ENCODE measurements around the gene OGFOD2. TPM values are rescaled to one million over a fixed set of nuclear protein-coding genes. Genes with fewer than 3 reads are reported as not detected.

Gene OGFOD2
- polyA plus RNA-seq, 1 donor (not counting 4 experiments of a cell fraction or from before 2014, with no cell fraction given) = 6.9 TPM

DNA sequence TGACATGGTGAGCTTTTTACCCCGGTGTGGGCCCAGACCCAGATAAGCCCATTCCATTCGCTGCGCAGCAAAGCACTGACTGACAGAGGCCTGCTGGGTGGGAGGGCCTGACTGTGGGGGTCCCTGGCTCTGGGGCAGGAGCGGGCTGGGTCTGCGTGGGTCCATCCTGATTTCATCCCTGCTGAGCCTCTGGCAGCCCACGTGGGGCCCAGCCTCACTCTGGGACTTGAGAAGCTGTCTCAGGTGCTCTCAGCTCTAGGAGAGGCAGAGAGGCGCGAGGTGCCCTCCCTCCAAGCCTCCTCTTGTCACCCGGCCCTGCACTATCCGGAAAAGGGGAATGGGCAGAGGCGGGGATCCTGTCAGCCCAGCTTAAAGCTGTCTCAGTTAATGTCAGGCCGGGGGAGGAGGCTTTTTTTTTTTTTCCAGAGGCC, 9.7 kb upstream of the OGFOD2 start:
- peaks cover 25% of the 10 kb centered on the region for H3K4me1 ChIP-seq (ENCODE audit: control insufficient read depth, extremely low read depth, insufficient read depth, low read length)
- peak overlapping the region; percentile 83 for H3K4me2 ChIP-seq (ENCODE audit: control insufficient read depth, extremely low read depth, insufficient read depth, low read depth, low read length)
- H4K20me1 ChIP-seq (ENCODE audit: control insufficient read depth, extremely low read depth, insufficient read depth, low read length) = no peaks in the 10 kb centered on the region
- no peak for TF ChIP-seq EZH2 (IDR thresholded peaks at IDR 0.05; ENCODE audit: low read length)
- TF ChIP-seq CTCF (optimal IDR thresholded peaks at IDR 0.05 in 1 of 3, IDR thresholded peaks at IDR 0.05 in 1 of 3, conservative IDR thresholded peaks at IDR 0.05 in 1 of 3; ENCODE audit: extremely low read depth in 1 of 3, insufficient read depth in 2 of 3, low read length in 3 of 3) = no peak
- peaks cover 0 to 2% of the 10 kb centered on the region in 2 experiments for H3K36me3 ChIP-seq (ENCODE audit: control insufficient read depth in 2 of 2, extremely low read depth in 1 of 2, insufficient read depth in 2 of 2, low read length in 2 of 2)
- FAIRE-seq (no peak), DNase-seq (ENCODE audit: low read depth, low spot score) (no peak)
- H3K9me1 ChIP-seq (ENCODE audit: control insufficient read depth, extremely low read depth, insufficient read depth, low read length) = no peaks in the 10 kb centered on the region
- peak overlapping the region; percentile 74 to 82 (median 77) for H3K4me3 ChIP-seq (ENCODE audit: control insufficient read depth in 2 of 3, extremely low read depth in 1 of 3, insufficient read depth in 2 of 3, low read depth in 1 of 3, low read length in 3 of 3)
- no peak overlapping the region for H3K27ac ChIP-seq (ENCODE audit: control insufficient read depth, insufficient read depth, low read length)
- H3K27me3 ChIP-seq (ENCODE audit: control insufficient read depth, extremely low read depth, insufficient read depth, low read length) = no peaks in the 10 kb centered on the region
- H2AFZ ChIP-seq (ENCODE audit: control insufficient read depth, low read length) = no peak overlapping the region
- H3K9me3 ChIP-seq (ENCODE audit: control insufficient read depth, low read depth, low read length) = no peaks in the 10 kb centered on the region
- peak overlapping the region; percentile 60 for H3K9ac ChIP-seq (ENCODE audit: control insufficient read depth, extremely low read depth, insufficient read depth, low read length)
- dilution Hi-C loops (cut with MboI; ENCODE audit: extremely low pct_ligation_motif_present, low sequenced_read_pairs) = no loop called here
- peaks cover 9% of the 10 kb centered on the region for H3K79me2 ChIP-seq (ENCODE audit: control insufficient read depth, insufficient read depth, low read length)

- H3K9me1 ChIP-seq (ENCODE audit: control insufficient read depth, extremely low read depth, insufficient read depth, low read length) = no peaks in the 10 kb centered on the region
- dilution Hi-C loops (cut with MboI; ENCODE audit: extremely low pct_ligation_motif_present, low sequenced_read_pairs) = no loop called here
Observed at GRCh38 chr12:122965851-122966742, 8.9 kb upstream of the OGFOD2 start, which contains the start of gene ABCB9. Gene ABCB9 (minus strand): TSS chr12:122966463. CDS start chr12:122960235, 6,228 bp downstream.

More at GRCh38 chr12:122965851-122966742, 8.9 kb upstream of the OGFOD2 start, which contains the start of gene ABCB9:
- Histone ChIP-seq H3K27me3 (ENCODE audit: control insufficient read depth, extremely low read depth, insufficient read depth, low read length) (no peaks in the 10 kb centered on the region), H3K9me3 (ENCODE audit: control insufficient read depth, low read depth, low read length) (no peaks in the 10 kb centered on the region), H3K4me1 (ENCODE audit: control insufficient read depth, extremely low read depth, insufficient read depth, low read length) (peaks cover 25% of the 10 kb centered on the region), H2AFZ (ENCODE audit: control insufficient read depth, low read length) (peak within 1 kb of the TSS; percentile 87), H3K79me2 (ENCODE audit: control insufficient read depth, insufficient read depth, low read length) (peaks cover 9% of the 10 kb centered on the region), H3K27ac (ENCODE audit: control insufficient read depth, insufficient read depth, low read length) (peak within 1 kb of the TSS; percentile 24), H3K36me3 (ENCODE audit: control insufficient read depth in 2 of 2, extremely low read depth in 1 of 2, insufficient read depth in 2 of 2, low read length in 2 of 2) (no peaks in the 10 kb centered on the region), H3K9ac (ENCODE audit: control insufficient read depth, extremely low read depth, insufficient read depth, low read length) (peak within 1 kb of the TSS; percentile 60), H3K4me3 (ENCODE audit: control insufficient read depth in 2 of 3, extremely low read depth in 1 of 3, insufficient read depth in 2 of 3, low read depth in 1 of 3, low read length in 3 of 3) (peak within 1 kb of the TSS; percentile 74 to 82 (median 77)), H3K4me2 (ENCODE audit: control insufficient read depth, extremely low read depth, insufficient read depth, low read depth, low read length) (peak within 1 kb of the TSS; percentile 83), H4K20me1 (ENCODE audit: control insufficient read depth, extremely low read depth, insufficient read depth, low read length) (no peaks in the 10 kb centered on the region)
- no peak for TF ChIP-seq EZH2 (IDR thresholded peaks at IDR 0.05; ENCODE audit: low read length)
- TF ChIP-seq CTCF (optimal IDR thresholded peaks at IDR 0.05 in 1 of 3, IDR thresholded peaks at IDR 0.05 in 1 of 3, conservative IDR thresholded peaks at IDR 0.05 in 1 of 3; ENCODE audit: extremely low read depth in 1 of 3, insufficient read depth in 2 of 3, low read length in 3 of 3) = peak in 1 of 3 experiments; percentile 18
- DNase-seq (ENCODE audit: low read depth, low spot score) (peak; percentile 87), FAIRE-seq (peak; percentile 56)
